Measurements from ENCODE around the gene LITAF. TPM values are rescaled to one million over a fixed set of nuclear protein-coding genes. Genes with fewer than 3 reads are reported as not detected.

Gene LITAF
- total RNA-seq, 2 donors from 2014 or later = 36.6 to 62.9 TPM

- 82 to 84% methylated on average over 4 of the region's 4 CpGs for WGBS, 2 experiments (ENCODE audit: insufficient coverage in 1 of 2, insufficient read length in 1 of 2)
- no peaks in the 10 kb centered on the region for H3K9me3 ChIP-seq (ENCODE audit: control insufficient read depth, low read length)
- H3K4me1 ChIP-seq (ENCODE audit: control insufficient read depth, insufficient read depth, low read length) = no peaks in the 10 kb centered on the region
- H3K27me3 ChIP-seq (ENCODE audit: control insufficient read depth, insufficient read depth, low read length, poor library complexity, severe bottlenecking) = no peaks in the 10 kb centered on the region
- no peaks in the 10 kb centered on the region for H3K36me3 ChIP-seq (ENCODE audit: control insufficient read depth, insufficient read depth, low read length)
- Mint-ChIP-seq H3K4me3 (no peak overlapping the region), H3K9me3 (peaks cover 3% of the 10 kb centered on the region), H3K4me1 (no peaks in the 10 kb centered on the region), H3K36me3 (ENCODE audit: low read depth) (peaks cover 6% of the 10 kb centered on the region), H3K27ac (peak overlapping the region; percentile 15), H3K27me3 (ENCODE audit: insufficient read depth) (no peaks in the 10 kb centered on the region)
- no peak overlapping the region for H3K27ac ChIP-seq (ENCODE audit: low read depth, low read length)
- H3K4me3 ChIP-seq (ENCODE audit: low read length) = no peak overlapping the region
- no peak for TF ChIP-seq CTCF (conservative IDR thresholded peaks at IDR 0.05)
- DNase-seq = no peak
- H3K9ac ChIP-seq (ENCODE audit: extremely low read depth, low read length, poor library complexity, severe bottlenecking) = no peak overlapping the region
These were observed 15.2 kb downstream of the LITAF start for GRCh38 chr16:11571549-11571948.

- no peak for DNase-seq
- no peak for TF ChIP-seq CTCF (conservative IDR thresholded peaks at IDR 0.05)
- Histone ChIP-seq H3K4me3 (ENCODE audit: low read length) (no peak overlapping the region), H3K27me3 (ENCODE audit: control insufficient read depth, insufficient read depth, low read length, poor library complexity, severe bottlenecking) (no peaks in the 10 kb centered on the region), H3K9me3 (ENCODE audit: control insufficient read depth, low read length) (no peaks in the 10 kb centered on the region), H3K9ac (ENCODE audit: extremely low read depth, low read length, poor library complexity, severe bottlenecking) (no peak overlapping the region), H3K27ac (ENCODE audit: low read depth, low read length) (no peak overlapping the region), H3K36me3 (ENCODE audit: control insufficient read depth, insufficient read depth, low read length) (no peaks in the 10 kb centered on the region), H3K4me1 (ENCODE audit: control insufficient read depth, insufficient read depth, low read length) (no peaks in the 10 kb centered on the region)
- WGBS, 2 experiments (ENCODE audit: insufficient coverage in 1 of 2, insufficient read length in 1 of 2) = 91 to 93% methylated on average over 5 of the region's 5 CpGs
- Mint-ChIP-seq H3K27me3 (ENCODE audit: insufficient read depth) (no peaks in the 10 kb centered on the region), H3K27ac (no peak overlapping the region), H3K4me3 (no peak overlapping the region), H3K36me3 (ENCODE audit: low read depth) (peaks cover 6% of the 10 kb centered on the region), H3K4me1 (no peaks in the 10 kb centered on the region), H3K9me3 (peaks cover 3% of the 10 kb centered on the region)
These were observed 15.9 kb downstream of the LITAF start for GRCh38 chr16:11570806-11571205.

GRCh38 chr16:11570258-11570657 is 16.5 kb downstream of the LITAF start:
- Histone ChIP-seq H3K9me3 (ENCODE audit: control insufficient read depth, low read length) (no peaks in the 10 kb centered on the region), H3K4me1 (ENCODE audit: control insufficient read depth, insufficient read depth, low read length) (no peaks in the 10 kb centered on the region), H3K36me3 (ENCODE audit: control insufficient read depth, insufficient read depth, low read length) (no peaks in the 10 kb centered on the region), H3K9ac (ENCODE audit: extremely low read depth, low read length, poor library complexity, severe bottlenecking) (no peak overlapping the region), H3K27ac (ENCODE audit: low read depth, low read length) (no peak overlapping the region), H3K4me3 (ENCODE audit: low read length) (no peak overlapping the region), H3K27me3 (ENCODE audit: control insufficient read depth, insufficient read depth, low read length, poor library complexity, severe bottlenecking) (no peaks in the 10 kb centered on the region)
- no peak for DNase-seq
- no peak for TF ChIP-seq CTCF (conservative IDR thresholded peaks at IDR 0.05)
- Mint-ChIP-seq H3K36me3 (ENCODE audit: low read depth) (peaks cover 3% of the 10 kb centered on the region), H3K27me3 (ENCODE audit: insufficient read depth) (no peaks in the 10 kb centered on the region), H3K4me1 (no peaks in the 10 kb centered on the region), H3K27ac (no peak overlapping the region), H3K4me3 (no peak overlapping the region), H3K9me3 (no peaks in the 10 kb centered on the region)
- 91 to 93% methylated on average over 3 to 6 of the region's 6 CpGs for WGBS, 2 experiments (ENCODE audit: insufficient coverage in 1 of 2, insufficient read length in 1 of 2)
